ENCODE measurements around the gene SPOCK3. TPM values are rescaled to one million over a fixed set of nuclear protein-coding genes. Genes with fewer than 3 reads are reported as not detected.
"Not testable (repeated sequence)": the region's sequence is repeated elsewhere in the genome, so short reads cannot be mapped to it uniquely, and the experiment has no call there.

Gene SPOCK3
- total RNA-seq, 1 donor from 2014 or later, result not detected

GRCh38 chr4:166965562-166965961 is 268.7 kb downstream of the SPOCK3 start:
- no peak for DNase-seq (ENCODE audit: low read depth)

GRCh38 chr4:166957451-166957850 is 276.8 kb downstream of the SPOCK3 start:
- DNase-seq (ENCODE audit: low read depth), result no peak

- DNase-seq (ENCODE audit: low read depth), result no peak
These were observed 277.8 kb downstream of the SPOCK3 start for GRCh38 chr4:166956484-166956883.

GRCh38 chr4:166941629-166942028 is 292.7 kb downstream of the SPOCK3 start:
- no peak for DNase-seq (ENCODE audit: low read depth)

- no peak for DNase-seq (ENCODE audit: low read depth)
These were observed 303.8 kb downstream of the SPOCK3 start for GRCh38 chr4:166930464-166930863.

- DNase-seq (ENCODE audit: low read depth), result no peak
These were observed 309.9 kb downstream of the SPOCK3 start for GRCh38 chr4:166924424-166924823.

GRCh38 chr4:166913926-166914325 is 320.4 kb downstream of the SPOCK3 start:
- no peak for DNase-seq (ENCODE audit: low read depth)

GRCh38 chr4:166903408-166903807 is 330.9 kb downstream of the SPOCK3 start:
- DNase-seq (ENCODE audit: low read depth), result no peak

- DNase-seq (ENCODE audit: low read depth), result no peak
These were observed 331.4 kb downstream of the SPOCK3 start for GRCh38 chr4:166902941-166903340.

GRCh38 chr4:166896254-166896653 is 338.0 kb downstream of the SPOCK3 start:
- DNase-seq (ENCODE audit: low read depth), result no peak

- DNase-seq (ENCODE audit: low read depth), result no peak
These were observed 338.5 kb downstream of the SPOCK3 start for GRCh38 chr4:166895771-166896170.

- DNase-seq (ENCODE audit: low read depth), result no peak
These were observed 346.8 kb downstream of the SPOCK3 start for GRCh38 chr4:166887457-166887856.

- no peak for DNase-seq (ENCODE audit: low read depth)
These were observed 347.6 kb downstream of the SPOCK3 start for GRCh38 chr4:166886718-166887117.

GRCh38 chr4:166882221-166882620 is 352.1 kb downstream of the SPOCK3 start:
- DNase-seq (ENCODE audit: low read depth), result no peak

- no peak for DNase-seq (ENCODE audit: low read depth)
These were observed 358.5 kb downstream of the SPOCK3 start for GRCh38 chr4:166875821-166876220.

GRCh38 chr4:166862032-166862431 is 372.3 kb downstream of the SPOCK3 start:
- DNase-seq (ENCODE audit: low read depth), result no peak

GRCh38 chr4:166850398-166850797 is 383.9 kb downstream of the SPOCK3 start:
- DNase-seq (ENCODE audit: low read depth), result not testable (repeated sequence)

GRCh38 chr4:166846939-166847338 is 387.4 kb downstream of the SPOCK3 start:
- DNase-seq (ENCODE audit: low read depth), result no peak

- DNase-seq (ENCODE audit: low read depth), result no peak
These were observed 391.5 kb downstream of the SPOCK3 start for GRCh38 chr4:166842795-166843261.

- DNase-seq (ENCODE audit: low read depth), result no peak
These were observed 394.6 kb downstream of the SPOCK3 start for GRCh38 chr4:166839615-166840251.

- DNase-seq (ENCODE audit: low read depth), result no peak
These were observed 395.2 kb downstream of the SPOCK3 start for GRCh38 chr4:166838975-166839614.

- DNase-seq (ENCODE audit: low read depth), result no peak
These were observed 397.4 kb downstream of the SPOCK3 start for GRCh38 chr4:166836865-166837264.

GRCh38 chr4:166827629-166828028 is 406.7 kb downstream of the SPOCK3 start:
- DNase-seq (ENCODE audit: low read depth), result no peak
